ENCODE measurements around the gene DNAJB6.

Gene DNAJB6

GRCh38 chr7:157293413-157293788, 43.4 kb upstream of the DNAJB6 start:
- Histone ChIP-seq H3K27ac (no peak overlapping the region), H3K9me3 (ENCODE audit: control insufficient read depth, low read length) (no peaks in the 10 kb centered on the region), H3K27me3 (ENCODE audit: control insufficient read depth, insufficient read depth, low read length) (no peaks in the 10 kb centered on the region), H3K9ac (no peak overlapping the region), H3K4me3 (ENCODE audit: low read depth, low read length) (no peak overlapping the region), H2AFZ (no peak overlapping the region), H3K36me3 (ENCODE audit: control insufficient read depth, insufficient read depth, low read length) (no peaks in the 10 kb centered on the region), H3K4me1 (no peaks in the 10 kb centered on the region), H3K79me2 (no peaks in the 10 kb centered on the region), H3K4me2 (ENCODE audit: low read length) (no peak overlapping the region)
- no peak for TF ChIP-seq CTCF (IDR thresholded peaks at IDR 0.05)

GRCh38 chr7:157294773-157295172, 42.0 kb upstream of the DNAJB6 start:
- no peaks in the 10 kb centered on the region for H3K79me2 ChIP-seq
- H3K27me3 ChIP-seq (ENCODE audit: control insufficient read depth, insufficient read depth, low read length), result no peaks in the 10 kb centered on the region
- no peaks in the 10 kb centered on the region for H3K4me1 ChIP-seq
- no peaks in the 10 kb centered on the region for H3K9me3 ChIP-seq (ENCODE audit: control insufficient read depth, low read length)
- no peaks in the 10 kb centered on the region for H3K36me3 ChIP-seq (ENCODE audit: control insufficient read depth, insufficient read depth, low read length)
- no peak overlapping the region for H2AFZ ChIP-seq
- H3K27ac ChIP-seq, result no peak overlapping the region
- no peak for TF ChIP-seq CTCF (IDR thresholded peaks at IDR 0.05)
- H3K4me3 ChIP-seq (ENCODE audit: low read depth, low read length), result no peak overlapping the region
- no peak overlapping the region for H3K9ac ChIP-seq
- H3K4me2 ChIP-seq (ENCODE audit: low read length), result no peak overlapping the region

GRCh38 chr7:157295338-157295737, 41.5 kb upstream of the DNAJB6 start:
- Histone ChIP-seq H3K27ac (no peak overlapping the region), H2AFZ (no peak overlapping the region), H3K36me3 (ENCODE audit: control insufficient read depth, insufficient read depth, low read length) (no peaks in the 10 kb centered on the region), H3K79me2 (no peaks in the 10 kb centered on the region), H3K4me1 (no peaks in the 10 kb centered on the region), H3K4me3 (ENCODE audit: low read depth, low read length) (no peak overlapping the region), H3K4me2 (ENCODE audit: low read length) (no peak overlapping the region), H3K9me3 (ENCODE audit: control insufficient read depth, low read length) (no peaks in the 10 kb centered on the region), H3K9ac (no peak overlapping the region), H3K27me3 (ENCODE audit: control insufficient read depth, insufficient read depth, low read length) (no peaks in the 10 kb centered on the region)
- no peak for TF ChIP-seq CTCF (IDR thresholded peaks at IDR 0.05)

- no peak overlapping the region for H3K4me3 ChIP-seq (ENCODE audit: low read depth, low read length)
- H3K27me3 ChIP-seq (ENCODE audit: control insufficient read depth, insufficient read depth, low read length), result no peaks in the 10 kb centered on the region
- no peak for TF ChIP-seq CTCF (IDR thresholded peaks at IDR 0.05)
- no peak overlapping the region for H2AFZ ChIP-seq
- no peak overlapping the region for H3K9ac ChIP-seq
- no peaks in the 10 kb centered on the region for H3K79me2 ChIP-seq
- no peaks in the 10 kb centered on the region for H3K4me1 ChIP-seq
- H3K36me3 ChIP-seq (ENCODE audit: control insufficient read depth, insufficient read depth, low read length), result no peaks in the 10 kb centered on the region
- no peak overlapping the region for H3K4me2 ChIP-seq (ENCODE audit: low read length)
- no peaks in the 10 kb centered on the region for H3K9me3 ChIP-seq (ENCODE audit: control insufficient read depth, low read length)
- no peak overlapping the region for H3K27ac ChIP-seq
Observed at GRCh38 chr7:157297185-157297584, 39.6 kb upstream of the DNAJB6 start.

- H3K4me1 ChIP-seq, result no peaks in the 10 kb centered on the region
- H3K36me3 ChIP-seq (ENCODE audit: control insufficient read depth, insufficient read depth, low read length), result no peaks in the 10 kb centered on the region
- H3K9ac ChIP-seq, result no peak overlapping the region
- H3K27ac ChIP-seq, result no peak overlapping the region
- H3K9me3 ChIP-seq (ENCODE audit: control insufficient read depth, low read length), result no peaks in the 10 kb centered on the region
- no peak overlapping the region for H3K4me3 ChIP-seq (ENCODE audit: low read depth, low read length)
- TF ChIP-seq CTCF (IDR thresholded peaks at IDR 0.05), result no peak
- no peak overlapping the region for H2AFZ ChIP-seq
- no peaks in the 10 kb centered on the region for H3K79me2 ChIP-seq
- H3K27me3 ChIP-seq (ENCODE audit: control insufficient read depth, insufficient read depth, low read length), result no peaks in the 10 kb centered on the region
- H3K4me2 ChIP-seq (ENCODE audit: low read length), result no peak overlapping the region
Observed at GRCh38 chr7:157299317-157299612, 37.5 kb upstream of the DNAJB6 start.

Measured in parathyroid adenoma (tissue), 2 donors.